ENCODE measurements around the gene NUDT15.
"Not testable (repeated sequence)": the region's sequence is repeated elsewhere in the genome, so short reads cannot be mapped to it uniquely, and the experiment has no call there.

The NUDT15 gene

DNA sequence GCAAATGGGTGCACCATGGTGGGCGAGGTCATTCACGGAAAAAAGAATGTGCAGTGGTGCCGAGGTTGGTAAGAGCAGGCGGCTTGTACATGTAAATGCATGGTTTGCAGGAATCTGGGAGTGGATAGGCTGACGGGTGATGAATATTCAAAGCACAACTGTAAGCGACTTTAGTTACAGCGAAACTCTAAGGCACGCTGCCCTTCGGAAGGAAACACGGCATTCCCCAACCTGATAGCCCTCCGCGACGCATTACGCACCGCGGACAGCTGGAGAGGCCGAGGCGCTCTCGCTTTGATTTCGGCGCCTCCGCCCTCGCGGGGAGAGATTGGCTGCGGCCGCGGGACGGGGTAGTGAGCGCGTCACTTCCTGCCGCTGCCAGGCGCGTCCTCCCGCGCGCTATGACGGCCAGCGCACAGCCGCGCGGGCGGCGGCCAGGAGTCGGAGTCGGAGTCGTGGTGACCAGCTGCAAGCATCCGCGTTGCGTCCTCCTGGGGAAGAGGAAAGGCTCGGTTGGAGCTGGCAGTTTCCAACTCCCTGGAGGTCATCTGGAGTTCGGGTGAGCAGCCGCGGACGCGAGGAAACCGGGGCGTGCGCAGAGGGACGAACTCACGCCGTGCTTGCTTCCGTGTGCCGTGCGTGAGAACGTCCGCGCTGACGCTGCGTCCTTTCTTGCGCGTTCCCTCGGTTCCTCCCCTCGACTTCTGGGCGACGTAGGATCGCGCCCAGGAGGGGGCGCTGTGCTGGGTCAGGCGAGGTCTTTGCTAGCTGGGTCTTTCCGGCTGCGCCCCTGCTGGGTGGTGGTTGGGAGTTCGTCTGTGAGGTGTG lies at the start of gene NUDT15:
NUDT15 (plus strand) TSS at position 381 of the 828 bp plus-strand sequence; CDS start at position 402, 21 bp downstream.
- Mint-ChIP-seq H3K27me3 (no peaks in the 10 kb centered on the region), H3K4me3 (peak within 1 kb of the TSS; percentile 95), H3K9me3 (no peaks in the 10 kb centered on the region), H3K36me3 (ENCODE audit: low read depth) (peaks cover 38% of the 10 kb centered on the region), H3K27ac (peak within 1 kb of the TSS; percentile 98), H3K4me1 (ENCODE audit: low read depth) (peaks cover 32% of the 10 kb centered on the region)

- peaks cover 73% of the 10 kb centered on the region for H3K36me3 Mint-ChIP-seq (ENCODE audit: low read depth)
- no peak overlapping the region for H3K27ac Mint-ChIP-seq
- no peaks in the 10 kb centered on the region for H3K4me1 Mint-ChIP-seq (ENCODE audit: low read depth)
- H3K27me3 Mint-ChIP-seq, result no peaks in the 10 kb centered on the region
- H3K4me3 Mint-ChIP-seq, result no peak overlapping the region
- H3K9me3 Mint-ChIP-seq, result no peaks in the 10 kb centered on the region
Observed at GRCh38 chr13:47990427-47990826, 47.1 kb upstream of the NUDT15 start.

GRCh38 chr13:47990920-47991466 lies 46.5 kb upstream of the NUDT15 start:
- Mint-ChIP-seq H3K4me1 (ENCODE audit: low read depth) (no peaks in the 10 kb centered on the region), H3K27ac (no peak overlapping the region), H3K27me3 (no peaks in the 10 kb centered on the region), H3K9me3 (no peaks in the 10 kb centered on the region), H3K36me3 (ENCODE audit: low read depth) (peaks cover 68% of the 10 kb centered on the region), H3K4me3 (no peak overlapping the region)

- no peak overlapping the region for H3K4me3 Mint-ChIP-seq
- H3K27ac Mint-ChIP-seq, result no peak overlapping the region
- H3K27me3 Mint-ChIP-seq, result no peaks in the 10 kb centered on the region
- peaks cover under 1% of the 10 kb centered on the region for H3K4me1 Mint-ChIP-seq (ENCODE audit: low read depth)
- no peaks in the 10 kb centered on the region for H3K9me3 Mint-ChIP-seq
- H3K36me3 Mint-ChIP-seq (ENCODE audit: low read depth), result peaks cover 66% of the 10 kb centered on the region
Observed at GRCh38 chr13:47991859-47992258, 45.7 kb upstream of the NUDT15 start.

- Mint-ChIP-seq H3K9me3 (no peaks in the 10 kb centered on the region), H3K36me3 (ENCODE audit: low read depth) (peaks cover 41% of the 10 kb centered on the region), H3K4me1 (ENCODE audit: low read depth) (peaks cover 42% of the 10 kb centered on the region), H3K27me3 (no peaks in the 10 kb centered on the region), H3K27ac (no peak overlapping the region), H3K4me3 (no peak overlapping the region)
Observed at GRCh38 chr13:47997384-47997783, 40.1 kb upstream of the NUDT15 start.

- Mint-ChIP-seq H3K4me1 (ENCODE audit: low read depth) (peaks cover 44% of the 10 kb centered on the region), H3K36me3 (ENCODE audit: low read depth) (peaks cover 22% of the 10 kb centered on the region), H3K9me3 (no peaks in the 10 kb centered on the region), H3K27me3 (no peaks in the 10 kb centered on the region), H3K27ac (peak overlapping the region; percentile 83), H3K4me3 (peak overlapping the region; percentile 96)
Observed at GRCh38 chr13:47999973-48000372, 37.6 kb upstream of the NUDT15 start.

DNA sequence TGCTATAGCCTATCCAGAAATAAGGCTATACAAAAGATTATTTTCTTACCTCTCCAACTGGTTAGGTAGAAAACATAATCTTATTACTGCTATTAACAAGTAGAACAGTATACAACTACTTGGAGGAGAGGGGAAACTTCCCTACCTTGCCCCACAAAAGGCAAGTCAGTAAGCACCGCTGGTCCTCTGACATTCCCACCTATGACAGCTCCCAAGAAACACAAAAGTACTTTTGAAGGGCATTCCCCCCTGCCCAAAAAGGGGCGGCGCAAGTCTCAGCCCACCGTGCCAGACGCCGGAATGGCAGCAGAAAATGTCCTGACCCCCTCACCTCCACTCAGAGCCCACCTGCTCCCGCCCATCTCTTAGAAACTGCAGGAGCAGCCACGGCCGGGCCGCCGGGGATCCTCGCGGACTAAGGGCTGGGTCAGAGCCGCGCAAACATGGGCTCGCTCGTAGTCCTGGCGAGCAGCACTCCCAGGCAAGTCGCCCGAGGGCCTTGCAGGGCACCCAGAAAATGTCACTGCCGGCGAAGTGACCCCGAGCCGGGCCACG lies 36.9 kb upstream of the NUDT15 start:
- H3K27ac Mint-ChIP-seq, result peak overlapping the region; percentile 83
- peak overlapping the region; percentile 96 for H3K4me3 Mint-ChIP-seq
- H3K9me3 Mint-ChIP-seq, result no peaks in the 10 kb centered on the region
- peaks cover 21% of the 10 kb centered on the region for H3K36me3 Mint-ChIP-seq (ENCODE audit: low read depth)
- H3K27me3 Mint-ChIP-seq, result no peaks in the 10 kb centered on the region
- H3K4me1 Mint-ChIP-seq (ENCODE audit: low read depth), result peaks cover 44% of the 10 kb centered on the region

DNA sequence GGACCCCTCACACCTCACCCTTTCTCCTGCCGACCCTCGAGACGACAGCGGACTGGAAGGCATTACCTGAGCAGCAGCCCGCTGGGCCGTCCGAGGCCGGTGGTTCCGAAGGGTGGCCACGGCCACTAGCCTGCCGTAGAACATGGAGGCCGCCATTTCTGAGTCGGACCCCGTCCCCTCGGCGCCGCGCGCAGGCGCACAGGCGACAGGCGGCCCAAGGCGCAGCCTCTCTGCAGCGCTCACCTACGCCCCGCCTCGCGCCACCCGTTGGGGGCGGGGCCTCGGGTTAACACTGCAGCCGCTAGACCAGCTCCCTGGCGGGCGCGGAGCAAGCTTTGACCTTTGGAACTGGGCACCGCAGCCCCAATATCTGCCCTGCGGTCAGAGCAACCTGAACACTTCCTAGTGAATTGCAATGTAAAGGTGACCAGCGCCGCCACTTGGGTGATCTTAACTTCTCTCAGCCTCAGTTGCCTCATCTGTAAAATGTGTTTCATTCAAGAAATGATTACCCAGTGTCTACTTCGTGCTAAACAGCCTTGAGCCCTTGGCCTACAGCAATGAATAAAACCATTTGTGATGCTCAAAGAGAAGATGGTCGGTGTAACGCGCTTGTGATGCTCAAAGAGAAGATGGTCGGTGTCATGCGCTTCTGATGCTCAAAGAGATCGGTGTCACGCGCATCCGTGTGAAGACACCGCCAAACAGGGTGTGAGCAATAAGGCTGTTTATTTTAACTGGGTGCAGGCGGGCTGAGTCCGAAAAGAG lies 36.2 kb upstream of the NUDT15 start, which contains the start of gene SUCLA2:
SUCLA2 (minus strand) TSS at position 160 of the 768 bp plus-strand sequence; CDS start at position 156, 4 bp downstream.
- Mint-ChIP-seq H3K4me3 (peak within 1 kb of the TSS; percentile 96), H3K9me3 (no peaks in the 10 kb centered on the region), H3K36me3 (ENCODE audit: low read depth) (peaks cover 18% of the 10 kb centered on the region), H3K27me3 (no peaks in the 10 kb centered on the region), H3K4me1 (ENCODE audit: low read depth) (peaks cover 44% of the 10 kb centered on the region), H3K27ac (peak within 1 kb of the TSS; percentile 83)

DNA sequence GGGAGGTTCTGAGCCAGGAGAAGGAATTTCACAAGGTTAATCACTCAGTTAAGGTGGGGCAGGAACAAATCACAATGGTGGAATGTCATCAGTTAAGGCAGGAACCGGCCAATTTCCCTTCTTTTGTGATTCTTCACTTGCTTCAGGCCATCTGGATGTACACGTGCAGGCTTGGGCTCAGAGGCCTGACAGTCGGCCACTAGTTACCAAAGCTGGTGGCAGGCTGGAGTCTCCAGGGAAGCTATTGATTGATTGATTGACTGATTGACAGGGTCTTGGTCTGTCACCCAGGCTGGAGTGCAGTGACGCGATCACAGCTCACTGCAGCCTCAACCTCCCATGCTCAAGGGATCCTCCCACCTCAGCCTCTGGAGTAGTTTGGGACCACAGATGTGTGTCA lies 35.5 kb upstream of the NUDT15 start:
- H3K27me3 Mint-ChIP-seq, H3K9me3 Mint-ChIP-seq: not testable (repeated sequence)
- Mint-ChIP-seq H3K27ac (peak overlapping the region; percentile 70), H3K4me1 (ENCODE audit: low read depth) (peaks cover 41% of the 10 kb centered on the region), H3K4me3 (peak overlapping the region; percentile 96), H3K36me3 (ENCODE audit: low read depth) (peaks cover 12% of the 10 kb centered on the region)

GRCh38 chr13:48004201-48004600 lies 33.3 kb upstream of the NUDT15 start:
- no peaks in the 10 kb centered on the region for H3K27me3 Mint-ChIP-seq
- H3K9me3 Mint-ChIP-seq, result no peaks in the 10 kb centered on the region
- H3K27ac Mint-ChIP-seq, result no peak overlapping the region
- no peak overlapping the region for H3K4me3 Mint-ChIP-seq
- H3K4me1 Mint-ChIP-seq (ENCODE audit: low read depth), result peaks cover 26% of the 10 kb centered on the region
- peaks cover 5% of the 10 kb centered on the region for H3K36me3 Mint-ChIP-seq (ENCODE audit: low read depth)

- no peak overlapping the region for H3K4me3 Mint-ChIP-seq
Observed at GRCh38 chr13:48006396-48006795, 31.1 kb upstream of the NUDT15 start.

GRCh38 chr13:48009284-48009683 lies 28.2 kb upstream of the NUDT15 start:
- H3K27ac Mint-ChIP-seq, result no peak overlapping the region
- no peaks in the 10 kb centered on the region for H3K4me1 Mint-ChIP-seq (ENCODE audit: low read depth)
- peaks cover 4% of the 10 kb centered on the region for H3K36me3 Mint-ChIP-seq (ENCODE audit: low read depth)
- no peaks in the 10 kb centered on the region for H3K27me3 Mint-ChIP-seq
- no peak overlapping the region for H3K4me3 Mint-ChIP-seq
- no peaks in the 10 kb centered on the region for H3K9me3 Mint-ChIP-seq

More at GRCh38 chr13:48006396-48006795, 31.1 kb upstream of the NUDT15 start:
- Mint-ChIP-seq H3K4me1 (ENCODE audit: low read depth) (peaks cover 9% of the 10 kb centered on the region), H3K27me3 (no peaks in the 10 kb centered on the region), H3K9me3 (no peaks in the 10 kb centered on the region), H3K36me3 (ENCODE audit: low read depth) (peaks cover 4% of the 10 kb centered on the region), H3K27ac (no peak overlapping the region)

DNA sequence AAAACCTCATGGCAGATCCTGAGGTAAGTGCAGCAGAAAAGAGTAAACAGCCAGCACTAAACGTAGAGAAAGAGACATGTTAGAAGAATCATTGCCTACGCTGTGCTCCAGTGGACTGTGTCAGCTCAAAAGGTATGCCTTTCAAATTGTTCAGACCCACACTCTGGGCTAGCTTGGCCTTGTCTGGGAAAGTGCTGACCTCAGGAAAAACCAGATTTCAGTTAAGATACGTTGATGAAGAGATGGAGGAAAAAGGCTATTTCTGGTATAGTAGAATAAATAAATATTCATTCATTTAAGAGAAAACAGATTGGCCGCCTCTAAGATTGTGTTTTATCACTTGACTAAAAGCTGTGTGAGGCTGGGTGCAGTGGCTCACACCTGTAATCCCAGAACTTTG lies 26.8 kb upstream of the NUDT15 start:
- H3K27ac Mint-ChIP-seq, result no peak overlapping the region
- H3K27me3 Mint-ChIP-seq, result no peaks in the 10 kb centered on the region
- no peaks in the 10 kb centered on the region for H3K9me3 Mint-ChIP-seq
- no peaks in the 10 kb centered on the region for H3K4me1 Mint-ChIP-seq (ENCODE audit: low read depth)
- peaks cover 4% of the 10 kb centered on the region for H3K36me3 Mint-ChIP-seq (ENCODE audit: low read depth)
- no peak overlapping the region for H3K4me3 Mint-ChIP-seq

DNA sequence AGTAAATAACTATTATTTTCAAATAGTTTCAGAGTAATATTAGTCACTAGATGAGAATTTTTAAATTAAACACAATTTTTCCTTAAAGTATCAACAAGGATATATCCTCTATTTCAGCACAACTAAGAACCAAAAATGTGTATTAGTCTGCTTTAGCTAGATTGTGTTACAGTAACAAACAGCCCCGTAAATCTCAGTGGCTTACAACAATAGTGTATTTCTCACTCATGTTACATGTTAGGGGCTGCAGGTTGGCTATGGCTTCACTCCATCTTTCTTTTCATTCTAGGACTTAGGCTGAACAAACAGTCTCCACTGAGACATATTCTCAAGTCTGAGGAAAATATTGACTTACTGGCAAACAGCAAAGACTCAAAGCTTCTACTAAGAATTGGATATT lies 24.9 kb upstream of the NUDT15 start:
- no peak overlapping the region for H3K4me3 Mint-ChIP-seq
- H3K36me3 Mint-ChIP-seq (ENCODE audit: low read depth), result peaks cover 4% of the 10 kb centered on the region
- H3K27ac Mint-ChIP-seq, result no peak overlapping the region
- no peaks in the 10 kb centered on the region for H3K4me1 Mint-ChIP-seq (ENCODE audit: low read depth)
- H3K27me3 Mint-ChIP-seq, result no peaks in the 10 kb centered on the region
- no peaks in the 10 kb centered on the region for H3K9me3 Mint-ChIP-seq

- Mint-ChIP-seq H3K9me3 (no peaks in the 10 kb centered on the region), H3K4me3 (no peak overlapping the region), H3K27ac (no peak overlapping the region), H3K4me1 (ENCODE audit: low read depth) (no peaks in the 10 kb centered on the region), H3K36me3 (ENCODE audit: low read depth) (peaks cover 6% of the 10 kb centered on the region), H3K27me3 (no peaks in the 10 kb centered on the region)
Observed at GRCh38 chr13:48014359-48014758, 23.2 kb upstream of the NUDT15 start.

All from stimulated activated naive CD8-positive, alpha-beta T cell treated with anti-CD3 and anti-CD28 coated beads, Interleukin-15, Interleukin-2, amounts not matched to agents 100 ng/mL and 50 ng/mL, for 24 hours (primary cell).